OCI-LY7 (cell line): ENCODE data around the gene ADCY7. TPM values are rescaled to one million over a fixed set of nuclear protein-coding genes. Genes with fewer than 3 reads are reported as not detected.

Experiments
- BruUV-seq: library from RNA; stranded (reverse); fragments of 400-500 nt; replicated peaks from 2 replicates; lab custom pipeline; 2021; lab: Mats Ljungman, UMichigan
- CTCF ChIA-PET: fragments of 300-600 bp; sonication (Branson Sonifier 250); formaldehyde crosslinking; loops from one replicate; lab custom pipeline; 2022; ENCODE audit warnings: antibody characterized with exemption; ENCODE audit not compliant: unreplicated experiment; lab: Charles Lee
- POLR2A ChIA-PET: fragments of 300-600 bp; sonication (Branson Sonifier 250); formaldehyde crosslinking; loops from one replicate; lab custom pipeline; 2022; ENCODE audit warnings: antibody characterized with exemption; lab: Charles Lee
- DNase-seq: peaks from one replicate; pipeline ENCODE4 v3.0.0-alpha.2; 2015; ENCODE audit warnings: low spot score
- H2AFZ ChIP-seq: fragments of 200-600 bp; sonication (generic), shearing (Covaris generic); 2 replicates; pipeline ENCODE4 v1.6.1; 2014; ENCODE audit warnings: mild to moderate bottlenecking, antibody characterized with exemption, low read length, moderate library complexity
- H3K27ac ChIP-seq: fragments of 200-600 bp; sonication (generic); 2 replicates; pipeline ENCODE4 v1.5.1; 2014; ENCODE audit warnings: mixed run types, low read depth, mild to moderate bottlenecking, moderate library complexity, low read length, inconsistent platforms; ENCODE audit not compliant: poor library complexity, severe bottlenecking
- H3K36me3 ChIP-seq: fragments of 200-600 bp; sonication (generic); 2 replicates; pipeline ENCODE4 v1.6.1; 2014; ENCODE audit warnings: mild to moderate bottlenecking, antibody characterized with exemption, low read length, moderate library complexity, mixed read lengths; ENCODE audit not compliant: insufficient read depth
- H3K4me1 ChIP-seq: fragments of 200-600 bp; sonication (generic); 2 replicates; pipeline ENCODE4 v1.5.1; 2014; ENCODE audit warnings: mild to moderate bottlenecking, low read length; ENCODE audit not compliant: insufficient read depth, poor library complexity, severe bottlenecking
- H3K4me2 ChIP-seq: fragments of 200-600 bp; sonication (generic); 2 replicates; pipeline ENCODE4 v1.6.1; 2014; ENCODE audit warnings: mild to moderate bottlenecking, low read length
- H3K4me3 ChIP-seq: fragments of 200-600 bp; sonication (generic); 2 replicates; pipeline ENCODE4 v1.5.1; 2014; ENCODE audit warnings: mild to moderate bottlenecking, low read depth, low read length; ENCODE audit not compliant: poor library complexity, severe bottlenecking
- H3K79me2 ChIP-seq: fragments of 200-600 bp; sonication (generic); 2 replicates; pipeline ENCODE4 v1.6.1; 2016; ENCODE audit warnings: low read depth, mild to moderate bottlenecking, low read length, moderate library complexity, mixed read lengths; ENCODE audit not compliant: insufficient read depth
- H3K9me2 ChIP-seq: fragments of 200-600 bp; sonication (generic); 2 replicates; pipeline ENCODE4 v1.6.1; 2016; ENCODE audit warnings: mild to moderate bottlenecking, low read length, mixed read lengths; ENCODE audit not compliant: insufficient read depth
- H3K9me3 ChIP-seq: fragments of 200-600 bp; sonication (generic); 2 replicates; pipeline ENCODE4 v1.6.1; 2014; ENCODE audit warnings: mild to moderate bottlenecking, mixed run types, low read length, mixed read lengths
- H4K20me1 ChIP-seq: fragments of 200-600 bp; sonication (generic); 2 replicates; pipeline ENCODE4 v1.6.1; 2014; ENCODE audit warnings: mild to moderate bottlenecking, antibody characterized with exemption, low read length, moderate library complexity, mixed read lengths; ENCODE audit not compliant: insufficient read depth
- EZH2phosphoT487 ChIP-seq: fragments of 200-600 bp; sonication (generic); IDR thresholded peaks from 2 replicates; pipeline ENCODE4 v1.6.1; 2018; ENCODE audit warnings: low read depth, borderline replicate concordance, mild to moderate bottlenecking, mixed run types, antibody characterized with exemption, low read length, moderate library complexity, mixed read lengths
- intact Hi-C: fragments of 100-400 bp; cut with micrococcal nuclease; formaldehyde crosslinking; loops from one replicate; pipeline ENCODE4 v1.10.0; 2022; ENCODE audit not compliant: unreplicated experiment
- total RNA-seq, 2 experiments: library from RNA; depleted of rRNA in 1 of 2; stranded (reverse); fragments of >200 nt in 1 of 2; shearing (Covaris generic) in 1 of 2; gene quantifications; 2 replicates each; pipeline ENCODE4 v1.2.3, GENCODE V29; 2014 to 2022
- TF ChIP-seq, protein P1 (sequence below): fragments of 200-600 bp; sonication (generic); conservative IDR thresholded peaks from 2 replicates; pipeline ENCODE4 v1.5.1; 2014; ENCODE audit warnings: mild to moderate bottlenecking, antibody characterized with exemption, low read length, moderate library complexity, mixed read lengths

Gene ADCY7
- total RNA-seq, 2 experiments from 2014 or later, result 49.9 to 77.7 TPM

GRCh38 chr16:50282010-50282538 is 15.7 kb downstream of the ADCY7 start:
- H3K36me3 ChIP-seq, result peaks cover 31% of the 10 kb centered on the region
- peak overlapping the region; percentile 55 for H3K4me3 ChIP-seq
- intact Hi-C loops, result loop anchor here (1.0 kb wide), 1 partner anchor 17 kb away; no protein-coding TSS in a partner anchor
- no TSS peak for BruUV-seq
- POLR2A ChIA-PET, result interaction anchor here (0.6 to 2.3 kb wide), 6 partner anchors 9 to 85 kb away, joined by 3 to 12 read pairs (median 5); partner anchors contain the start of gene ADCY7
- CTCF ChIA-PET, result interaction anchor here (0.8 to 1.8 kb wide), 3 partner anchors 9 to 17 kb away, joined by 4 read pairs; no protein-coding TSS in a partner anchor
- 0 out of 2 replicates have a peak overlapping the region, but pooled peaks have one; percentile 1 for H2AFZ ChIP-seq
- no peaks in the 10 kb centered on the region for H3K9me2 ChIP-seq
- H4K20me1 ChIP-seq, result peaks cover 2% of the 10 kb centered on the region; the same call in 1 of the 2 replicates
- H3K4me2 ChIP-seq, result peak overlapping the region; percentile 87
- H3K27ac ChIP-seq, result peak overlapping the region; percentile 85
- TF ChIP-seq EZH2phosphoT487, result no peak
- TF ChIP-seq, protein P1, sequence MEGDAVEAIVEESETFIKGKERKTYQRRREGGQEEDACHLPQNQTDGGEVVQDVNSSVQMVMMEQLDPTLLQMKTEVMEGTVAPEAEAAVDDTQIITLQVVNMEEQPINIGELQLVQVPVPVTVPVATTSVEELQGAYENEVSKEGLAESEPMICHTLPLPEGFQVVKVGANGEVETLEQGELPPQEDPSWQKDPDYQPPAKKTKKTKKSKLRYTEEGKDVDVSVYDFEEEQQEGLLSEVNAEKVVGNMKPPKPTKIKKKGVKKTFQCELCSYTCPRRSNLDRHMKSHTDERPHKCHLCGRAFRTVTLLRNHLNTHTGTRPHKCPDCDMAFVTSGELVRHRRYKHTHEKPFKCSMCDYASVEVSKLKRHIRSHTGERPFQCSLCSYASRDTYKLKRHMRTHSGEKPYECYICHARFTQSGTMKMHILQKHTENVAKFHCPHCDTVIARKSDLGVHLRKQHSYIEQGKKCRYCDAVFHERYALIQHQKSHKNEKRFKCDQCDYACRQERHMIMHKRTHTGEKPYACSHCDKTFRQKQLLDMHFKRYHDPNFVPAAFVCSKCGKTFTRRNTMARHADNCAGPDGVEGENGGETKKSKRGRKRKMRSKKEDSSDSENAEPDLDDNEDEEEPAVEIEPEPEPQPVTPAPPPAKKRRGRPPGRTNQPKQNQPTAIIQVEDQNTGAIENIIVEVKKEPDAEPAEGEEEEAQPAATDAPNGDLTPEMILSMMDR, result no peak
- no peaks in the 10 kb centered on the region; the same call in 1 of the 2 replicates for H3K9me3 ChIP-seq
- peaks cover 72% of the 10 kb centered on the region for H3K4me1 ChIP-seq
- DNase-seq, result peak; percentile 93
- peaks cover 78% of the 10 kb centered on the region for H3K79me2 ChIP-seq

DNA sequence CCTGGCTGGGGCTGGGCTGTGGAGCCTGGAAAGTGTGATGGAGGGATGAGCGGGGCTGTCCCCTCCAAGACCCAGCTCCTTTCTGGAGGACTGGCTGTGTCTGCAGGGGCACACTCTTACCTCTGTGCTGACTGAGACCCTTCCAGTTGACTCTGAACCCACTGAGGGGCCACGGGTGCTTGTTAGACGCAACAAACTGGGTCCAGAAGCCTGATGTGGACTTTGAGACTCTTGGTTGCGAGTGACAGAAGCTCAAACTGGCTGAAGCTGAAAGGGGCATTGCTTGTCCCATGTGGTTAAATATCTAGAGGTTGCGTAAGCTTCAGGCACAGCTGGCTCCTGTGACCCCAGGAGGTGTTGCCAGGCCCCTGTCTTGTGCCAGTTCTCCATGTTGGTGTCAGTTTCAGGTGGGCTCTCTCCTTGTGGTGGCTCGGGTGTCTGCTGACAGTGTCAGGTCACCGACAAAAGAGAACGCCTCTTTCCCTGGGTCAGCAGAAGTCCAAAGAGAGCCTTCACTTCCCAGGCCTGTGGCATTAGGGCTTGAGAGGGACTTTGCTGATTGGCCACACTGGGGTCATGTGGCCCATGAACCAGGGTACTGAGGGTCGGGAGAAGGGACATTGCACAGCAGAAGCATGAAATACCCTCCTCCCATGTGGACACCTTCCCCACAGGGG is 16.7 kb downstream of the ADCY7 start:
- Histone ChIP-seq H3K9me3 (no peaks in the 10 kb centered on the region), H3K4me1 (peaks cover 71% of the 10 kb centered on the region), H2AFZ (no peak overlapping the region), H3K4me2 (peak overlapping the region; percentile 87), H3K9me2 (no peaks in the 10 kb centered on the region), H4K20me1 (no peaks in the 10 kb centered on the region), H3K27ac (peak overlapping the region; percentile 85), H3K4me3 (no peak overlapping the region), H3K36me3 (peaks cover 32% of the 10 kb centered on the region), H3K79me2 (peaks cover 69% of the 10 kb centered on the region)
- no TSS peak for BruUV-seq
- intact Hi-C loops, result loop anchor here (1.0 kb wide), 1 partner anchor 18 kb away; no protein-coding TSS in a partner anchor
- ChIA-PET CTCF (interaction anchor here (1.4 to 1.8 kb wide), 2 partner anchors 10 to 18 kb away, joined by 4 read pairs; no protein-coding TSS in a partner anchor), POLR2A (interaction anchor here (0.8 to 2.3 kb wide), 5 partner anchors 10 to 43 kb away, joined by 3 to 12 read pairs (median 4); partner anchors contain the start of gene ADCY7)
- DNase-seq, result no peak
- no peak for TF ChIP-seq EZH2phosphoT487
- TF ChIP-seq, protein P1, result no peak
